ENCODE results near the gene POU6F1. TPM values are rescaled to one million over a fixed set of nuclear protein-coding genes. Genes with fewer than 3 reads are reported as not detected.

POU6F1 gene
- total and polyA plus RNA-seq, 5 experiments from 2014 or later: 0.62 to 49.7 (median 1.8) TPM

Other genes starting within 250 kb of the POU6F1 start
- gene SLC11A2, start 191.7 kb downstream of the POU6F1 start, total RNA-seq: 10 to 100 TPM; 66.0 to 70.2 TPM
- 10 to 100 TPM in 1 of 3 donors, 1 to 10 TPM in 2; 6.9 to 17.2 (median 9.0) TPM for gene SLC11A2, start 191.7 kb downstream of the POU6F1 start, polyA plus RNA-seq
- 10 to 100 TPM; 88.4 to 91.2 TPM for gene LETMD1, start 169.7 kb downstream of the POU6F1 start, total RNA-seq
- gene LETMD1, start 169.7 kb downstream of the POU6F1 start, polyA plus RNA-seq: 10 to 100 TPM; 30.1 to 36.3 (median 30.9) TPM
- 10 to 100 TPM; 27.8 to 35.2 TPM for gene CSRNP2, start 134.5 kb downstream of the POU6F1 start, total RNA-seq
- gene CSRNP2, start 134.5 kb downstream of the POU6F1 start, polyA plus RNA-seq: 1 to 10 TPM; 2.7 to 3.6 (median 2.7) TPM
- 10 to 100 TPM; 33.6 to 34.9 TPM for gene TFCP2, start 44.9 kb downstream of the POU6F1 start, total RNA-seq
- 10 to 100 TPM in 1 of 3 donors, 1 to 10 TPM in 2; 8.0 to 16.7 (median 9.9) TPM for gene TFCP2, start 44.9 kb downstream of the POU6F1 start, polyA plus RNA-seq
- 100 to 1,000 TPM; 301 to 314 TPM for gene DAZAP2, start 20.8 kb upstream of the POU6F1 start, total RNA-seq
- gene DAZAP2, start 20.8 kb upstream of the POU6F1 start, polyA plus RNA-seq: 1,000 to 10,000 TPM; 1,276 to 1,317 (median 1,313) TPM
- gene SMAGP, start 52.4 kb upstream of the POU6F1 start, total RNA-seq: 1 to 10 TPM; 5.5 to 6.9 TPM
- gene SMAGP, start 52.4 kb upstream of the POU6F1 start, polyA plus RNA-seq: 10 to 100 TPM; 15.1 to 18.5 (median 15.6) TPM
- 100 to 1,000 TPM; 257 to 267 TPM for gene BIN2, start 106.1 kb upstream of the POU6F1 start, total RNA-seq
- 100 to 1,000 TPM; 228 to 303 (median 266) TPM for gene BIN2, start 106.1 kb upstream of the POU6F1 start, polyA plus RNA-seq
- 1 to 10 TPM; 2.2 to 2.5 TPM for gene CELA1, start 128.6 kb upstream of the POU6F1 start, total RNA-seq
- 1 to 10 TPM; 3.6 to 9.8 (median 8.1) TPM for gene CELA1, start 128.6 kb upstream of the POU6F1 start, polyA plus RNA-seq
- gene GALNT6, start 173.3 kb upstream of the POU6F1 start, total RNA-seq: 1 to 10 TPM; 1.5 to 1.9 TPM
- 1 to 10 TPM; 4.4 to 8.3 (median 4.6) TPM for gene GALNT6, start 173.3 kb upstream of the POU6F1 start, polyA plus RNA-seq
- gene SLC4A8, start 206.8 kb upstream of the POU6F1 start, total RNA-seq: under 1 TPM; 0.41 to 0.42 TPM
- gene SLC4A8, start 206.8 kb upstream of the POU6F1 start, polyA plus RNA-seq: under 1 TPM; 0.52 to 0.99 (median 0.58) TPM

Measured in naive thymus-derived CD8-positive, alpha-beta T cell (primary cell).